Activated CD8-positive, alpha-beta memory T cell treated with anti-CD3 and anti-CD28 coated beads for 24 hours (primary cell): Measurements from ENCODE around the gene GRID1.

Experiments
- DNase-seq: peaks from one replicate; pipeline ENCODE4 v3.0.0-alpha.2; 2020

The GRID1 gene

DNA sequence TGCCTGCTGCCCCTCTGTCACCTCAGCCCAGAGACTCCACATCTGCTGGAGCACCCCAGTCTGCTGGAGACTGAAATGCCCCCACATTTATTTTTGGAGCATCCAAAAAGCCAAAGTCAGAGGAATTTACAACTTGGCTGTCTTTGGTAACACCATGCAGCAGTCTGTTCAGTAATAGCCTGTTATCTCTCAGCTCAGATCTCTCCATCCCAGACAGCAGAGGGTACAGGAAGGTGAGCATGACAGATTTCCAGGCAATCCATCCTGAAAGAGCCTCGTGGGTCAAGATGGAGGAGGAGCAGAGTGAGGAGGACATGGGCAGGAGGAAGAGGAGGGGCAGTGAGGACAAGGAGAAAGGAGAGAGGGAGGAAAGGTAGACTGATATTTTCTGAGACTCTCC is 55.9 kb downstream of the GRID1 start:
- DNase-seq, result no peak

DNA sequence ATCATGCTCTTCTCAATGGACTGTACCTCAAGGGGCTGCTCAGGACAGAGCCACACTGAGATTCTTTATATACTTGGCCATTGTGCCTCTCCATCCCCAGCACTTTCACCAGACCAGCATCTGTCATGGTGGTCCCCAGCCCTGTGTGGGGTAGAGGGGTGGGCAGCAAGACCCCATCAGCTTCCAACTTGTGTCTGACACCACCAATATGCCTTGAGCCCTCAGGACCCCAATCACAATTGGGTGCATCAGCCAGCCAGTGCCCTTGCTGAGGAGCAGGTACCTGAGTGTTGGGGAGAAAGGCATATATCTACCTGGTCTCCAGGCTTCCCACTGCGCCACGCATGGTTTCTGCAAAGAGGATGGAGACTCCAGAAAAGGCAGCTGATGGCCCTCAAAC is 56.3 kb downstream of the GRID1 start:
- no peak for DNase-seq

DNA sequence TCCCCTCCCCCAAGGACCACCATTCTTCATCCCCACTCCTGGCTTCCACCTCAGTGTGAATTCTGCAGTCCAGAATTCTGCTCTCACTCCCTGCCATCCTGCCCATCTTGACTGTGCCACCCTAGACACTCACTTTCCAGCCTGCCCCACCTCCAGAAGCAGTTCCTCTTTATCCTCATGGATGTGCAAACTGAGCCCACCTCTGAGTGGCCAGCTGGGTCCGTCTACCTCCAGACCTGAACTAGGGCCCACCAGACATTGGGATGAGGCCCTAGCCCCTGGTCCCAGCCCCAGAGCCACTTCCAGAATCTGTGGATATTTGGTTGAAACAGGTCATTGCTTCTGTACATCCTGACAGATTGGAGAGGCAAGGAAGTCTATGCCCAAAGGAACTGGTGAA is 58.5 kb downstream of the GRID1 start:
- DNase-seq, result no peak

DNA sequence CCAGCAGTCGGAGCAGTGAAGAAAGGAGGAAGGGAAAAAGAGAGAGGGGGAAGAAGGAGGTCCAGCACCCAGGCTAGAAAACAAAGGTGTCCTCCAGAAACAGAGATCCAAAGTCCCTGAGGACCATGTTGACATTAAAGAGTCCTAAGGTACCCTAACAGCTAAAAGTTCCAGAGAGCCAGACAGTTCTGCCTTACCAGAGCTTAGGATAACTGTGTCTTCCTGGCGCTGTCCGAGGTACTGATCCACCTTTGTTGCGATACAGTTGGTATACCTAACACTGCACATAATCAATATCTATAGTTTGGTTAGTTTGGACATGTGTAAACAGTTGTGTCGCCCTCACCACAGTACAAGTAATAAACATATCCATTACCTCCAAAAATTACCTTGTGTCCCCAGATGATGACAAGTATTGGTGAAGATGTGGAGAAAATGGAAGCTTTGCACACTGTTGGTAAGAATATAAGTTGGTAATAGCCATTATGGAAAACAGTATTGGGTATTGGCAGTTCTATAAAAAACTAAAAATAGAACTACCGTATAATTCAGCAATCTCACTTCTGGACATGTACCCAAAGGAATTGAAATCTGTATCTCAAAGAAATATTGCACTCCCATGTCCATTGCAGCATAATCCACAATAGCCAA is 59.8 kb downstream of the GRID1 start:
- DNase-seq, result no peak

DNA sequence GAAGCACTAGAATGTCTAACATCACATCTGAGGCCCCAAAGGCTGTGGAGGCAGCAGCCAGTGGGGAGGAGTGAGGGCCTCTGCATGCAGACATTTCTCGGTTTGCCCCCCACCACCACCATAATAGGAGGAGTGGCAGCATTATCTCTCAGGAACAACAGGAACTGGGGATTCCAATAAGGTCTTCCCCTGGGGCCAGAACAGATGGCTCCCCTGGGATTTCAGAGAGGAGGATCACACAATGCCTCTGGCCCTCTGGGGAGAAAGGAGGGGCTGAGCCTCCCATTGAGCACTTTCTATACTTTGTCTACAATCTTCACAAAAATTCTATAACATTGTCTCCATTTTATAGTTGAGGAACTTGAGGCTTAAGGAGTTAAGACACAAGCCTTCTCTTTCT is 61.1 kb downstream of the GRID1 start:
- no peak for DNase-seq

DNA sequence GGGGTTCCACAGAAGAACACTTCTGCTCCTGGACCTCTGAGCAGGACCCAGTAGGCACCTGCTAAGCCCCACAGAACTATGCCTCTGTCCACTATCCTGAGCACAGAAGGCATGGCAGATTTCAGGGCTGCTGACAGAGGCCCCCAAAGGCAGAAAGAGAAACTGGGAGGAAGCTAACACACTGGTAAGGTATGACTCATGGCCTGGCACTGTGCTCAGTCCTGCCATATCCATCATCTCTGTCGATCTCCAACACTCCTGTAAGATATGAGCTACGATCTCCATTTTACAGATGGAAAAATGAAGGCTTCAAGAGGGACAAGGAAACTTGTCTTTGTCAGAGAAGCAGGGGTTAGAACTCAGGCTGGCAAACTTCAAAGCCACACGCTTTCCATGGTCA is 62.2 kb downstream of the GRID1 start:
- no peak for DNase-seq

DNA sequence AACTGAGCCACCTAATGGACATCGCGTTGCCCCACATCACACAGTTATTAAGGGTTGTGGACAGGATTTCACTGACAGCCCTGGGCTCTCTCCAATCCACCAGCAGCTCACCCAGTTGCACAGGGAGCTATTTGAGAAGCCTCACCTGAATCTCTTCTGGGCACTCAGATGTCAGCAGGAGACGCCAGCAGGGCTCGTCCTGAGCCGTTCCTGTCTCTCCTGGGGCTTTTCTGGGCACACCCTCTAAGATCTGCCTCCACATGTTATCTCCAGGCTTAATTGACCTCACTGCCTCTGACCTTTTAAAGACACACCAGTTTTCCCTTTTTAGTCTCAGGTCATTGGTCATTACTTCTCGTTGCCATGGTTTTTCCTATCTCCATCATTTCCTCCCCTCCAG is 63.0 kb downstream of the GRID1 start:
- DNase-seq, result no peak

DNA sequence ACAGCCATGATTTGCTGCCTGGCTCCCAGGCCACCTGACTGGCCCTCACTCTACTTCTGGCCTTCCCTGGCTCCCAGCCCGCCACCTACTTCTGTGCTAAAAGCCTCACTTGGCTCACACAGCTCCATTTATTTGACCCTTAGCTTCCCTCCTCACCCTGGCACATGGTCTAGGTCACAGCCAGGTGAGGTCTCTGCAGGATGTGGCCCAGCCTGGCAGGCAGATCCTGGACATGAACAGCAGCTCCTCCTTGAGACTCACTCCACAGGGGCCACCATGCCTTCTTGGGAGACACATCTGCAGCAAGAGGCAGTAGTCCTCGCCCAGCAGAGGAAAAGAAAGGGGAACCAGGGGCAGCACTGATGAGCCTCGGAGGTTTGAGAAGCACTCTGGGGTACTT is 64.6 kb downstream of the GRID1 start:
- no peak for DNase-seq

DNA sequence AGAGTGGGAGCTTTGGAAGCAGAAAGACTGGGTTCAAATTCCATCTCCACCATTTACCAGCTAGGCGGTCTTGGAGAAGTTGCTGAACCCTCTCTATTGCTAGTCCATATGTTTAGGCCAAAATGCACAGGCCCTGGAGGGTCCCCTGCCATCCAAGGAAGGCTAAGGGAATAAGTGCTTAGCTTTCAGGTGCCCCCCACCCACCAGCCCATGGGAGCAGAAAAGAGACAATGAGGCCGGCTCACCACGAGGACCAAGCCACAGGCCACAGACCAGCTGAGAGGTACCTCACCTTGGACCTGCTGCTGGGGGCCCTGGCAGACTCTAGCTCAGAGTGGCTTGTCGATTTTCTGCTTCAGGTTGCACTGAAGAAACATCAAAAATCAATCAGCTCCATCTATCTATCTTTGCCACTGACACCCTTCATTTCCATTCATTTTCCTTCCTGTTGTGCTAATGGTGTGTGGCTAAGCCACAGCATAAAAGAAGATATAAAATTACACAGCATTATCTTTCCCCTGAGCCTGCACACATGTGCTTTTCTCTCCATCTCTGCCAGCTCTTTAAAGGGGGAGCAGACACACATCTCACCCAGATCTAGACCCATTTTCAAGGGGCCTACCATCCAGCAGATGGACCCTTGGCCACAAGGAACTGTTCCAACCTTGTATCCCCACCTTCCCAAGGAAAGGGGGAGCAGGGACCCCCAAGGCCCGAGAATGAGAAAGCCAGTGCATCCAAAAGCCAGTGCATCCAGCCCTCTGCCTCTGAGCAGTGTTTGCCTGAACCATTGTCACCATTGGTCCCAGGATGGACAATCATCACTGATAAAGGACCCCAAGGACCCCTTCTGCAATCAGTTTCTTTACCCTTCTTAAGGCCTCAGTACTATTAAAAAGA is 65.4 kb downstream of the GRID1 start:
- DNase-seq, result no peak

DNA sequence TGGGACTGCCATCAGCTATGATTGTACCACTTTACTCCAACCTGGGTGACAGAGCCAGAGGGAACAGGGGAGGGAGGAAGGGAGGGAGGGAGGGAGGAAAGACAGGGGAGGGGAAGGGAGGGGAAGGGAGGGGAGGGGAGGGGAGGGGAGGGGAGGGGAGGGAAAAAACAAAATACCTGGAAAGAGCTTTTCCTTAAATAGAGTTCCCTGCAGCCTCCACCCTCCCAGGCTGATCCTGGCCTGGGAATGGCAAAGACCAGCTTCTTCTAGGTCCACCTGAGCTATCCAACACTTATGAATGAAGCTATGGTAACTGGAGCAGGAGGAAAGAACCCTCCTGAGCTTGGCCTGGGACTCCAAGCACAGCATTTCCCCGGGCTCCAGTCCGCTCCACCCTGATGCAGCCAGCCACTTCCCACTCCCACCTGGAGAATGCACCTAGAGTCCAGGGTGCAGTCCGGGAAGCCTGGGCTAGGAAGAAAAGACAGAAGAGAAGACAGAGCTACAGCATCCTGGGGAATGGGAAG is 66.1 kb downstream of the GRID1 start:
- no peak for DNase-seq

DNA sequence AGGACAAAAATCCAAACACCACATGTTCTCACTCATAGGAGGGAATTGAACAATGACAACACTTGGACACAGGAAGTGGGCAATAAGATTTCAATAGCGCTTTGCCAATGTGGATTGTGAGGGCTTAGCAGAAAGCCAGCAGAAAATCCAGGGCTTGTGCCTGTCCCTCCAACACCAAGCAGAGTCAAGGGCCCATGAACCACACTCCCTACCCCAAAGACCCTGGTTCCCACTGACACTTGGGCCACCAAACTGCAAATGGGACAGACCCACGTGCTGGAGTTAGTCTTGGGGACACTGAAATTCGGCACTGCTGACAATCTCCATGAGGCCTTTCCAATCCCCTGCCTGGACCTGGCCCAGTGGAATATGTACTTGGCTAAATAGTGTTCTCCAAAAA is 67.0 kb downstream of the GRID1 start:
- no peak for DNase-seq

DNA sequence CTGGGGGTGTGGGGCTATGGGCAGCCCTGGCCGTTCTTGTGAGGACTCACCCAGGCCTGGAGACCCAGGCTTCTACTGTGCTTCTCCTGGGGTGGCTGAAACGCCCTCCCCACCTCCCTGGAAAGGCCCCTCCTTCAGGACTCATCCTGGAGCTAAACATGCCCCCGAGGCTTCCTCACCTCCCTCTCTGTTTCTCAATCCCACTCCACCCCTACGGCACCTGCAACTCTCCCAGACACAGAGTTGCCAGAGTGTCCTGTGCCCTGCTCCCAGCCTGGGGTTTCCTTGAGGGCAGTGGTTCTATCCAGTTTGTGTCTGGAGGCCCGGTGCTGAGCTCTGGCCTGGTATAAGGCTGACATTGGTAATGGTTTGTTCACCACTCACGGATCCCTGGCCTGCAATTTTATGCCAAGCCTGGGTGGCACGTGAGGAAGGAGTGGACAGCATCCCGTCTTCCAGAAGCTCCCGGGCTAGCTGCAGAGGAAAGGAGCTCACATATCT is 68.0 kb downstream of the GRID1 start:
- DNase-seq, result no peak

DNA sequence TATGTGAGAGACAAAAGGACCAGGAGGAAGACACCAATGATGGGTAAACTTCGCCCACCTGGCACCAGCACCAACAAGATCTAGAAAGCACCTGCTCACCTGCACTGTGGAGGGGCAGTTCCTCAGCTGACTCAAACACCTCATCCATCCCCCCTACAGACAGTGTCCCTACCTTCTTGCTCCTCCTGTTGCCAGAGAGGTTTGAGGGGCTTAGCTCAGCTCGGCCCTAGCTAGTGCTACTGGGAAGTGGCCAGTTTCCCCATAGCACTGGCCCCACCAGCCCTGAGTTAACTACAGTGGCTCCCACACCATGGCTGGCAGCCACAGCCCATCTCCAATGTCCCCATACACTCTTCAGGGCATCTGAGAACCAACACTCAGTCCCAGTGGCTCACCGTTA is 70.8 kb downstream of the GRID1 start:
- DNase-seq, result peak; percentile 9

DNA sequence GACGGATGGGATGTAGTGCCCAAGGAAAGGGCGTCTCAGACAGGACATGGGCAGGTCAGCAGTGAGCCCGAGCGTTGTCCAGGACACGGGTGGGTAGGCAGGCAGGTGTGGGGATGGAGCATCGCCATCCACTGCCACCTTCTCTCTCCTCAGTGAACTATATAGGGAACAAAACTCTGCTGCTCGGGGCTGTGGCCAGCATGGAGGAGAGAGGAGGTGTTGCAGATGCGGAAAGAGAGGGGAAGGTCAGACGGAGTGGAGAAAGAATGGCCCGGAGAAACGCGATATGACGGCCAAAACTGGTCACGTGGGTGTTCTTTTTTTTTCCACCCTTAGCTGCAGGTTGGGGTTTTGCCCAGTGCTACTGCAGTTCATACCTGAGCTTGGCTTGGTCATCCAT is 71.2 kb downstream of the GRID1 start:
- DNase-seq, result peak; percentile 15

DNA sequence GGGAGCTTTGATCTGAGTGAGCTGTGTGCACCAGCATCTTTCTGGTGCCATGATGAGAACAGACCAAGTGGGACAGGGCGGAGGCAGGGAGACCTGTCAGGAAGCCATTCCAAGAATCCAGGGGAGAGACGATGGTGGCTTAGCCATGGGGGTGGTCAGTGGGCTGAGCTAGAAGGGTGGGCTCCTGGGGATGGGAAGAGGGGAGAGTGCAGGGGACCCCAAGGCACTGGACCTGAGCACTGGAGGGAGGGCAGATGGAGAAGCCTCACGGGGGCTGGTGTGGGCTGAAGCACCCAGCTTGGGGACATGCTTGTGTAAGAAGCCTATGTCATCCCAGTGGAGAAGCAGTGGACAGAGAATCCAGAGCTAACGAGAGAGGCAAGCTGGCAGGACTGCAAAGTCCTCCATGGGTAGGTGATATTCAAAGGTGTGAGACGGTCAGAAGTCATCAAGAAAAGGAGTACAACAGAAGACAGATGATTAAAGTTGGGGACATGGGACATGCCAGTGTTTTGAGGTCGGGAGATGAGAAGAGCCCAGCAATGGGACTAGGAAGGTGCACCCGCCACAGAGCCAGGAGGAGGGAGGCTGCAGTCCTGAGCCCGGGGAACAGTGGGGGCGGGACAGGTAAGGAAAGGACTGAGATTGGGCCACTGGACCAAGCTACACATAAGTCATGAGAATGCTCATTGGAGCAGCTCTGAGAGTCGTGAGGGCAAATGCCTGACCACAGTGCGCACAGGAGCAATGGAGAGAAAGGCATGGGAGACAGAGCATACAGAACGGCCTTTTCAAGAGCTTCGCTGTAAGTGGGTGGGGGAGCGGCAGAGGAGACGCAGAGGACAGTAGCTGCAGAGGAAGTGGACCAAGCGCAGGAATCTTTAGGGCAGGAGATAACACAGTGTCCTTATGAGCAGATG is 72.0 kb downstream of the GRID1 start:
- DNase-seq, result peak; percentile 17

DNA sequence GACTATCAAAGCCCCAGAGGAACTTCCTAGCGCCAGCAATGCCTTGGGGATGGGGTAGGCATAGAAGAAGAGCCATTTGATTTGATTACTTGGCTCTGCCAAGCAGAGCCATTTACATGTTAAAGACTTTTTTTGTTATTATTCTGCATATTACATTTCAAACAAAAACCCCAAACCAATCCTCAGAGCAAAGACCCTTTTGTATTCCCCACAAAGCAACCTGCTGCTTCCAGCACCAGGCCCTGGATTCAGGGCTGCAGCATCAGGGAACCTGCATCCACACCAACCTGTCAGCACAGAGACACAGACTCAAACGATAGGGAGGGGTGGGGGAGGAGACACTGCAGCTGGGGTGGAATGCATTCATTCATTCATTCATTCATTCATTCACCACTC is 73.2 kb downstream of the GRID1 start:
- peak; percentile 21 for DNase-seq

DNA sequence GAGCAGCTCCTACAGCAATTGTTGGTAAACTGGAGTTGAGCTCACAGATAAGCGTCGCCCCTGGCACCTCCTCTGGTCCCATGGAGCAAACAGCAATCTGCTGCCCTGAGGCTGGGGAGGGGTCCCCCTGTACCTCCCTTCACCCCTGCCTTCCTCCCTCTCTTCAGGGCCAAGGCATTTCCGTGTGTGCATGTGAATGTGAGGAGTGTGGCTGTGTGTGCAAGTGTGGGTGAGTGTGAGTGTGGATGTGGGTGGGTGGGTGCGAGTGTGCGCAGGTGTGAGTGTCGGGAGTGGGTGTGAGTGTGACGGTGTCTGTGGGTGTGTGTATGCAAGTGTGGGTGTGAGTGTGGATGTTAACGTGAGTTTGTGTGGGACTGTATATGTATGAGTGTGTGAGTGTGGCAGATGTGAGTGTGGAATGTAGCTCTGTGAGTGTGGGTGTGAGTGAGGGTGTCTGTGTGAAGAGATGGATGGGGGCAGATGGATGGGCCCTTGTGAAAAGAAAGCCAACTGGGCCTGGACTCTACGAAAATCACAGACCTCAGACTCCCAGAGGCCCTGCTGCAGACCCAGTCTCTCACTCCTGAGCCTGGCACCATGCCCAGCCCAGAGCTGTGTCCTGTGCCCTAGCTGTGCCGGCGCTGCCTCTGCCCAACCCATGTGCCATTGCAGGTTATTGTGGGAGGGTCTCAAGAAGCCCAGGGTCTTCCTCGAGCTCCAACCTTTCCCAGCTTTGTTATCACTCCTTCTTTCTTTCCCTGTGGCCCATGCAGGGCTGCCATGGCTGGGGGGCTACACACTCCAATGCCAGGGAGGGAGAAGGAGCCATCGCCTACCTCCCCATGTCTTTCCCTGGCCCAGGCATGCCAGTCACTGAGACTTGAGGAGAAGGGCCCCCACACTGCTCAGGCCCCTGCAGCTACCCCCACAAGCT is 73.9 kb downstream of the GRID1 start:
- peak; percentile 30 for DNase-seq

DNA sequence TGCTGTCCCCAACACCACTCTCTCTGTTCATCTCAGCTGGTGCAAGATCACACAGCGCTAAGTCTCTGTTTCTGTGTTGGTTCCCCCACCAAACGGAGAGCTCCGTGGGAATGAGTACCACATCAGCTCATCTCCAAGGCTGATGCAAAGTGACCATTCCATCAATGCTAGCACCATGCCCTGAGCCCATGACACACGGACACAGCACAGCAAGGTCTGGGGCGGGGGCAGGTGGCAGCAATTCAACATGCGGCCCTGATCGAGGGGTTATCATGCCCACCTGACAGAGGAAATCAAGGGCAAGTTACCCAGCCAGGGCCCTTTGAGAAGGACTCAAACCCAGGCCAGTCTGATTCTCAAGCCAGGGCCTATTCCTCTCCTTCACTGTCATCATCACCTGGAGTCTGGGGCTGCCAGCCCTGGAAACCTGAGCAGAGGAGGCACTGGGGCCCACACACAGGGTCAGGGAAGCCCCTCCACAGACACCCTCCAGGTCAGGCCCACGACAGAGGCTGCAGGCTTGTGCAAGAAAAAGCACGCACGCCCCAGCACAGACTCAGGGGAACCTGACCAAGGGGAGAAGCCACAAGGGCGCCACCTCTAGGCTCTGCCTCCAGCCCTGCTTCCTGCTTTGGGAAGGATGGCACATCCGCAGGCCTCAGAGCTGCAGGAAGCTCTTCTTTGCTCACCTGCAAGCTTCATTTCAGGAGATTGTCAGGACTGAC is 74.8 kb downstream of the GRID1 start:
- DNase-seq, result peak; percentile 45

DNA sequence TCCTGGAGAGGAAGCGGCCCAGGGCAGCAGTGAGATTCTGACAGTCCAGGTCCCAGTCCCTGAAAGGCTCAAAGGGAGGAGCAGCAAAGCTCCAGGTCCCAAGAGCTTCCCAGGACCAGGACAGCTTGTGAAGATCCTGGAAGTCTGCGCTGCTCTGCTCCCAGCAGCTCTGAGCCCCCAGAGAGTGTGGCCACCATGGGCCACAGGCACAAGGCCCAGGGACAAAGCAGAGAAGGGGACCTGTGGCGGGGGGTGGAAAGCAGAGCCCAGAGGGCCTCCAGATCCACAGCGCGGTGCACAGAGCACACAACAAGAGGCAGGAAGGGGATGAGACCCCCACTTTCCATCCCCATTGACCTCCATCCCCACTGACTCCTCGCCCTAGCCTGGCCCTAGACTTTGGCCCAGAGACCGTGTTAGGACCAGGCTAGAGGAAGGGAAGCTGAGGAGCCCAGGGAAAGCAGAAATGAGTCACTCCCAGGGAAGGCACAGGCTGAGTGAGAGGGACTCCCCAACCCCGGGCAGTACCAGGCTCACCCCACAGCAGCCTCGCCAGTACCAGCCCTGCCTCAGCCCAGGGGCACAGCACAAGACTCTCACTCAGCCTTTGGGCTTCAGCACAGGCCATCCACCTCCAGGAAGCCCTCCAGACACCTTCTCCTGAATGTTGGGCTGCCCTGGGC is 75.5 kb downstream of the GRID1 start:
- peak; percentile 45 for DNase-seq

DNA sequence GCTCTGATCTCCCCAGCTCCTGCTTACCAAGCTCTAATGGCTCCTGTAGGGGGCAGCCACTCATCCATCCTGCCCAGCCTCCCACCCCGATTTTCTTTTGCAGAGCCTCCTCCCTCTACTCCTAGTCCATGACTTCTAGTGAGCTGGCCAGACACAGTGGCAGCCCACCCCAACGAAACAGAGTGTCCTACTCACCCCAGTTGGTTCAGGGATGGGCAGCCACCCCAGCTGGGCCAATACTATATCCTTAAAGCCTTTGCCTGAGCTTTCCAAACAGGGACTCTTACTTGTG is 77.1 kb downstream of the GRID1 start:
- peak; percentile 30 for DNase-seq
